ENCODE results near the gene IFI44. TPM values are rescaled to one million over a fixed set of nuclear protein-coding genes. Genes with fewer than 3 reads are reported as not detected.

The IFI44 gene
- total and polyA plus RNA-seq, 4 experiments from 2014 or later: 20.2 to 49.4 (median 44.6) TPM

GRCh38 chr1:78647238-78647637, 2.4 kb upstream of the IFI44 start:
- Histone ChIP-seq H3K9me3 (ENCODE audit: control insufficient read depth in 1 of 2, low read length in 2 of 2) (no peaks in the 10 kb centered on the region), H3K27me3 (ENCODE audit: insufficient read depth, low read length) (no peaks in the 10 kb centered on the region), H3K27ac (ENCODE audit: low read depth, low read length) (no peak overlapping the region), H3K4me3 (ENCODE audit: low read length in 2 of 2) (no peak overlapping the region), H3K36me3 (ENCODE audit: insufficient read depth, low read length) (no peaks in the 10 kb centered on the region), H3K4me1 (ENCODE audit: insufficient read depth, low read length) (peaks cover 52% of the 10 kb centered on the region)
- Mint-ChIP-seq H3K4me1 (peaks cover 45 to 87% (median 64%) of the 10 kb centered on the region in 4 donors), H3K4me3 (peak overlapping the region in 3 of 8 donors; percentile 26 to 88 (median 75)), H3K9me3 (peaks cover 7 to 31% (median 19%) of the 10 kb centered on the region in 8 donors), H3K27me3 (no peaks in the 10 kb centered on the region), H3K36me3 (peaks cover 28 to 42% of the 10 kb centered on the region in 2 donors), H3K27ac (peak overlapping the region in 5 of 7 donors; percentile 36 to 96 (median 47))
- intact Hi-C loops (cut with micrococcal nuclease): no loop called here
- POLR2A ChIA-PET (ENCODE audit: partially characterized antibody): interaction anchor here (1.0 to 3.2 kb wide), 3 partner anchors 11 to 27 kb away, joined by 3 to 22 read pairs (median 18); partner anchors contain the start of gene IFI44L
- CTCF ChIA-PET (ENCODE audit: partially characterized antibody): interaction anchor here (3.9 kb wide), 1 partner anchor 30 kb away, joined by 29 read pairs; no protein-coding TSS in a partner anchor
- no peak for DNase-seq

DNA sequence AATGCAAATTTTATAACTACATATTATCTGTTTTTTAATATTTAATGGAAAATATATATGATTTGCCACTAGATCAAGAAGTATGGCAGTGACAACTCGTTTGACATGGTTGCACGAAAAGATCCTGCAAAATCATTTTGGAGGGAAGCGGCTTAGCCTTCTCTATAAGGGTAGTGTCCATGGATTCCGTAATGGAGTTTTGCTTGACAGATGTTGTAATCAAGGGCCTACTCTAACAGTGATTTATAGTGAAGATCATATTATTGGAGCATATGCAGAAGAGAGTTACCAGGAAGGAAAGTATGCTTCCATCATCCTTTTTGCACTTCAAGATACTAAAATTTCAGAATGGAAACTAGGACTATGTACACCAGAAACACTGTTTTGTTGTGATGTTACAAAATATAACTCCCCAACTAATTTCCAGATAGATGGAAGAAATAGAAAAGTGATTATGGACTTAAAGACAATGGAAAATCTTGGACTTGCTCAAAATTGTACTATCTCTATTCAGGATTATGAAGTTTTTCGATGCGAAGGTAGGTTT, 556 bp downstream of the IFI44 start:
- H3K27me3 Mint-ChIP-seq: no peaks in the 10 kb centered on the region
- intact Hi-C loops (cut with micrococcal nuclease): no loop called here
- H3K9me3 Mint-ChIP-seq: peaks cover 2 to 23% (median 10%) of the 10 kb centered on the region in 8 donors
- H3K27ac Mint-ChIP-seq: peak overlapping the region; percentile 88 to 97 (median 94)
- peak overlapping the region; percentile 90 to 97 (median 93) for H3K4me3 Mint-ChIP-seq
- ChIA-PET POLR2A (ENCODE audit: partially characterized antibody) (interaction anchor here (1.0 to 1.5 kb wide), 5 partner anchors 20 to 33 kb away, joined by 3 to 14 read pairs (median 4); partner anchors contain the start of gene IFI44L), CTCF (ENCODE audit: partially characterized antibody) (interaction anchor here (0.7 to 2.4 kb wide), 8 partner anchors 22 to 33 kb away, joined by 3 to 11 read pairs (median 4); partner anchors contain the start of gene IFI44L)
- H3K9me3 ChIP-seq (ENCODE audit: control insufficient read depth in 1 of 2, low read length in 2 of 2): no peaks in the 10 kb centered on the region
- peak in 1 of 5 donors; percentile 14 for DNase-seq
- H3K27ac ChIP-seq (ENCODE audit: low read depth, low read length): peak overlapping the region; percentile 66
- peaks cover under 1% of the 10 kb centered on the region for H3K36me3 ChIP-seq (ENCODE audit: insufficient read depth, low read length)
- peaks cover 61% of the 10 kb centered on the region for H3K4me1 ChIP-seq (ENCODE audit: insufficient read depth, low read length)
- H3K4me1 Mint-ChIP-seq: peaks cover 43 to 82% (median 64%) of the 10 kb centered on the region in 4 donors
- H3K4me3 ChIP-seq (ENCODE audit: low read length in 2 of 2): peak overlapping the region; percentile 68 to 73
- H3K27me3 ChIP-seq (ENCODE audit: insufficient read depth, low read length): no peaks in the 10 kb centered on the region
- H3K36me3 Mint-ChIP-seq: peaks cover 25 to 34% of the 10 kb centered on the region in 2 donors

GRCh38 chr1:78651241-78651640, 1.6 kb downstream of the IFI44 start:
- Histone ChIP-seq H3K27me3 (ENCODE audit: insufficient read depth, low read length) (no peaks in the 10 kb centered on the region), H3K4me1 (ENCODE audit: insufficient read depth, low read length) (peaks cover 61% of the 10 kb centered on the region), H3K4me3 (ENCODE audit: low read length in 2 of 2) (peak overlapping the region; percentile 68 to 73), H3K27ac (ENCODE audit: low read depth, low read length) (peak overlapping the region; percentile 66), H3K36me3 (ENCODE audit: insufficient read depth, low read length) (peaks cover 10% of the 10 kb centered on the region), H3K9me3 (ENCODE audit: control insufficient read depth in 1 of 2, low read length in 2 of 2) (no peaks in the 10 kb centered on the region)
- peak overlapping the region; percentile 90 to 97 (median 93) for H3K4me3 Mint-ChIP-seq
- peaks cover 0 to 22% (median 10%) of the 10 kb centered on the region in 8 donors for H3K9me3 Mint-ChIP-seq
- CTCF ChIA-PET (ENCODE audit: partially characterized antibody): interaction anchor here (0.6 to 1.3 kb wide), 6 partner anchors 22 to 34 kb away, joined by 3 to 8 read pairs (median 4); partner anchors contain the start of gene IFI44L
- DNase-seq: peak; percentile 30 to 46 (median 40)
- intact Hi-C loops (cut with micrococcal nuclease): loop anchor here (1.0 kb wide), 1 partner anchor 25 kb away; no protein-coding TSS in a partner anchor
- H3K4me1 Mint-ChIP-seq: peaks cover 36 to 77% (median 59%) of the 10 kb centered on the region in 4 donors
- peaks cover 36 to 39% of the 10 kb centered on the region in 2 donors for H3K36me3 Mint-ChIP-seq
- no peaks in the 10 kb centered on the region for H3K27me3 Mint-ChIP-seq
- H3K27ac Mint-ChIP-seq: peak overlapping the region; percentile 88 to 97 (median 94)
- POLR2A ChIA-PET (ENCODE audit: partially characterized antibody): interaction anchor here (0.5 to 1.0 kb wide), 4 partner anchors 25 to 673 kb away, joined by 3 to 8 read pairs (median 4); partner anchors contain the start of gene FUBP1

GRCh38 chr1:78652019-78652560, 2.5 kb downstream of the IFI44 start:
- no peaks in the 10 kb centered on the region for H3K27me3 Mint-ChIP-seq
- peaks cover 31 to 68% (median 52%) of the 10 kb centered on the region in 4 donors for H3K4me1 Mint-ChIP-seq
- H3K36me3 ChIP-seq (ENCODE audit: insufficient read depth, low read length): peaks cover 10% of the 10 kb centered on the region
- intact Hi-C loops (cut with micrococcal nuclease): no loop called here
- H3K27me3 ChIP-seq (ENCODE audit: insufficient read depth, low read length): no peaks in the 10 kb centered on the region
- peak overlapping the region; percentile 68 to 73 for H3K4me3 ChIP-seq (ENCODE audit: low read length in 2 of 2)
- peaks cover 40% of the 10 kb centered on the region in 2 donors for H3K36me3 Mint-ChIP-seq
- peak overlapping the region; percentile 66 for H3K27ac ChIP-seq (ENCODE audit: low read depth, low read length)
- H3K4me1 ChIP-seq (ENCODE audit: insufficient read depth, low read length): peaks cover 53% of the 10 kb centered on the region
- no peak for DNase-seq
- H3K4me3 Mint-ChIP-seq: peak overlapping the region; percentile 90 to 97 (median 93)
- ChIA-PET CTCF (ENCODE audit: partially characterized antibody) (interaction anchor here (1.3 kb wide), 1 partner anchor 24 kb away, joined by 7 read pairs; no protein-coding TSS in a partner anchor), POLR2A (ENCODE audit: partially characterized antibody) (no interaction called here)
- H3K27ac Mint-ChIP-seq: peak overlapping the region in 5 of 7 donors; percentile 78 to 95 (median 93)
- no peaks in the 10 kb centered on the region for H3K9me3 ChIP-seq (ENCODE audit: control insufficient read depth in 1 of 2, low read length in 2 of 2)
- peaks cover 0 to 14% (median 10%) of the 10 kb centered on the region in 8 donors for H3K9me3 Mint-ChIP-seq

GRCh38 chr1:78658901-78659300, 9.3 kb downstream of the IFI44 start:
- CTCF ChIA-PET (ENCODE audit: partially characterized antibody): interaction anchor here (1.1 to 1.3 kb wide), 2 partner anchors 18 to 41 kb away, joined by 3 to 4 read pairs; no protein-coding TSS in a partner anchor
- intact Hi-C loops (cut with micrococcal nuclease): no loop called here
- POLR2A ChIA-PET (ENCODE audit: partially characterized antibody): no interaction called here
- Histone ChIP-seq H3K4me1 (ENCODE audit: insufficient read depth, low read length) (peaks cover 16% of the 10 kb centered on the region), H3K4me3 (ENCODE audit: low read length in 2 of 2) (no peak overlapping the region), H3K36me3 (ENCODE audit: insufficient read depth, low read length) (peaks cover 50% of the 10 kb centered on the region), H3K9me3 (ENCODE audit: control insufficient read depth in 1 of 2, low read length in 2 of 2) (no peaks in the 10 kb centered on the region), H3K27me3 (ENCODE audit: insufficient read depth, low read length) (no peaks in the 10 kb centered on the region), H3K27ac (ENCODE audit: low read depth, low read length) (no peak overlapping the region)
- H3K9me3 Mint-ChIP-seq: no peaks in the 10 kb centered on the region
- peaks cover 12 to 33% (median 17%) of the 10 kb centered on the region in 4 donors for H3K4me1 Mint-ChIP-seq
- H3K27me3 Mint-ChIP-seq: no peaks in the 10 kb centered on the region
- H3K27ac Mint-ChIP-seq: peak overlapping the region in 5 of 7 donors; percentile 17 to 84 (median 76)
- peaks cover 69% of the 10 kb centered on the region in 2 donors for H3K36me3 Mint-ChIP-seq
- H3K4me3 Mint-ChIP-seq: no peak overlapping the region
- DNase-seq: no peak

DNA sequence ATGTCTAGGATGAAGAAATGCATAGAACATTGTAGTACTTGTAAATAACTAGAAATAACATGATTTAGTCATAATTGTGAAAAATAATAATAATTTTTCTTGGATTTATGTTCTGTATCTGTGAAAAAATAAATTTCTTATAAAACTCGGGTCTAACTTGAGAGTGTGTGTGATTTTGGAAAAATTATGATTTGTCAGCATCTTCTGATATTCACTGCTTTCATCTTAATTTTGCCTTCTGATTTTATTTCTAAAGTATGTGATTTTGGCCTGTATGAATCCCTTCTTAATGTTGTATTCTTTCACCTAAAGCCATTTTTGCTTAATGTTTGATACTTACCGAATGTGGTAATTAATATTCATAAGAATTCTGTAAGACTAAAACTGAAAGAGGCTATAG, 14.3 kb downstream of the IFI44 start:
- intact Hi-C loops (cut with micrococcal nuclease): no loop called here
- DNase-seq: no peak
- Mint-ChIP-seq H3K4me1 (peaks cover 3 to 14% (median 4%) of the 10 kb centered on the region in 4 donors), H3K27me3 (no peaks in the 10 kb centered on the region), H3K4me3 (no peak overlapping the region), H3K27ac (peak overlapping the region in 2 of 7 donors; percentile 45 to 77), H3K9me3 (no peaks in the 10 kb centered on the region), H3K36me3 (peaks cover 46 to 47% of the 10 kb centered on the region in 2 donors)
- ChIA-PET POLR2A (ENCODE audit: partially characterized antibody) (no interaction called here), CTCF (ENCODE audit: partially characterized antibody) (interaction anchor here (1.2 to 1.9 kb wide), 2 partner anchors 10 to 47 kb away, joined by 4 to 5 read pairs; no protein-coding TSS in a partner anchor)
- no peaks in the 10 kb centered on the region for H3K9me3 ChIP-seq (ENCODE audit: control insufficient read depth in 1 of 2, low read length in 2 of 2)
- peaks cover 36% of the 10 kb centered on the region for H3K36me3 ChIP-seq (ENCODE audit: insufficient read depth, low read length)
- no peaks in the 10 kb centered on the region for H3K4me1 ChIP-seq (ENCODE audit: insufficient read depth, low read length)
- no peak overlapping the region for H3K4me3 ChIP-seq (ENCODE audit: low read length in 2 of 2)
- no peaks in the 10 kb centered on the region for H3K27me3 ChIP-seq (ENCODE audit: insufficient read depth, low read length)
- H3K27ac ChIP-seq (ENCODE audit: low read depth, low read length): no peak overlapping the region

DNA sequence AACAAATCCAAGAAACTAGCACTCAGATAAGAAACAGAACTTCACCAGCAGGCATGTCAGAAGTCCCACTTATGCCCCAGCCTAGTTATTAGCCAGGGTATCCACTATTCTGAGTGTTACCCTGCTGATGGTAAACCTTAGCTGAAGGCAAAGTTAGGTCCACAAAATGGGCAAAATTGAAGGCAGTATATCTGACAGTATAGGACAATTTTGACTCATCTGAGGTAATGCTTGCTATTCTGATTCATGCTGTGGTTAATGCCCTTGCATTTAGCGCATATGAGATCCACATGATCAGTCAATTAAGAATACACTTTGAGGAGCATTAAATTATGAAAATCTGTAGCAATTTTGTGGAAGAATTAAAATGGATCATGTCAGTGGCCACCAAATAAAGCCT, 15.1 kb downstream of the IFI44 start:
- no peak for DNase-seq
- peak overlapping the region in 1 of 7 donors; percentile 11 for H3K27ac Mint-ChIP-seq
- Histone ChIP-seq H3K36me3 (ENCODE audit: insufficient read depth, low read length) (peaks cover 29% of the 10 kb centered on the region), H3K9me3 (ENCODE audit: control insufficient read depth in 1 of 2, low read length in 2 of 2) (no peaks in the 10 kb centered on the region), H3K4me3 (ENCODE audit: low read length in 2 of 2) (no peak overlapping the region), H3K27ac (ENCODE audit: low read depth, low read length) (no peak overlapping the region), H3K27me3 (ENCODE audit: insufficient read depth, low read length) (no peaks in the 10 kb centered on the region), H3K4me1 (ENCODE audit: insufficient read depth, low read length) (no peaks in the 10 kb centered on the region)
- H3K36me3 Mint-ChIP-seq: peaks cover 38 to 39% of the 10 kb centered on the region in 2 donors
- CTCF ChIA-PET (ENCODE audit: partially characterized antibody): interaction anchor here (1.2 to 1.9 kb wide), 2 partner anchors 9 to 48 kb away, joined by 4 to 5 read pairs; no protein-coding TSS in a partner anchor
- intact Hi-C loops (cut with micrococcal nuclease): no loop called here
- no peak overlapping the region for H3K4me3 Mint-ChIP-seq
- no peaks in the 10 kb centered on the region for H3K9me3 Mint-ChIP-seq
- H3K27me3 Mint-ChIP-seq: no peaks in the 10 kb centered on the region
- POLR2A ChIA-PET (ENCODE audit: partially characterized antibody): no interaction called here
- H3K4me1 Mint-ChIP-seq: peaks cover 0 to 10% (median 2%) of the 10 kb centered on the region in 4 donors

Measured in CD4-positive, alpha-beta memory T cell (primary cell).